NCI-H1436 treated with DMSO at 0.1 percent for 48 hours (cell line): ENCODE data around the gene DNAJC6.
"Not testable (repeated sequence)": the region's sequence is repeated elsewhere in the genome, so short reads cannot be mapped to it uniquely, and the experiment has no call there.

Experiments
- DNase-seq: peaks from one replicate; lab custom pipeline; 2025; lab: John Stamatoyannopoulos, UW

DNAJC6 gene

DNA sequence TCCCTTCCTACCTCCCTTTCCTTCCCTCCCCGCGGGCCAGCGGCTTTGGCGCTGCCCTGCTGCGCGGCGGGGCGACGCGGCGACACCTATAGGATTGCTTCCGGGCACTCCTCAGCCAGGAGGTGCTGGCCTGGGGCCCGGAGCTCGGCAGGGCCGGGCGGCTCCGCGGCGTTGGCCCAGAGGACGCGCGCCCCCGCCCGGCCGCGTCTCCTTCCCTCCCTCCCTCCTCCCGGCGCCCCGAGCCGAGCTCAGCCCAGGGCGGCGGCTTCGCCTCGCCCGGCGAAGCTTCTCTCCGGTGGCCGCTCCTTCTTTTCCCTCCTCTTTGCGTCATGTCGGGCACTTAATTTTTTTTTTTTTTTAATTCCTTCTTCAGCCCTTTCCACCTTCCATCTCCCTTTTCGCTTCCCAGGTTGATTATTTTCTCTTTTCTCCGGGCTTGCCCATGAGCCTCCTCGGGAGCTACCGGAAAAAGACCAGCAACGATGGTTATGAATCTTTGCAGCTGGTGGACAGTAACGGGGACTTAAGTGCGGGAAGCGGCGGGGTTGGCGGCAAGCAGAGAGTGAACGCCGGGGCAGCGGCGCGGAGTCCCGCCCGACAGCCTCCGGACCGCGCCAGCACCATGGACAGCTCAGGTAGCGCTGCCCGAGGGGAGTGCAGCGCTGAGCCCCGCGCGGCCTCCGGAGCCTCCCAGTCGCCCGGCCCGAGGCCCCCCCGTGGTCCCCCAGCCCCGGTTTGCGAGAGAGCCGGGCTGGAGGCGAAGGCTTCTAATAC lies at the start of gene DNAJC6:
Gene DNAJC6 (plus strand): TSS at position 240 of the 774 bp plus-strand sequence. CDS start 203 bp downstream, at position 443.
- peak; percentile 3 for DNase-seq

DNA sequence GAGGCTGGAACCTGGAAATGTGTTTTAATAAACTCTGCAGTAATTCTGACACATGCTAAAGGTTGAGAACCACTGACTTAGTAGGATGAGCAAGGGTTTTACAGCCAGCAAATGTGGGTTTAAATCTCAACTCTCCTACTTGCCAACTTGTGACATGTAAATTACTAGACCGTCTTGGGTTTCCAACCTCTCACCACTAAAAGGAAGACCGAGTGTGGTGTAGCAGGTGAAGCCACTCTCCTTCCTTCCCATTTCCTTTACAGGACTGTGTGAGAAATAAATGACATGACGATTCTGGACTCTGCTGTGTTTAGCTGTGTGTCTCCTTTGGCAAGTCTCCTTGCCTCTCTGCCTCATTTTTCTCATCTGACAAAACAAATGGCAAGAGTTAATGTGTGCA lies 49.5 kb upstream of the DNAJC6 start:
- no peak for DNase-seq

DNA sequence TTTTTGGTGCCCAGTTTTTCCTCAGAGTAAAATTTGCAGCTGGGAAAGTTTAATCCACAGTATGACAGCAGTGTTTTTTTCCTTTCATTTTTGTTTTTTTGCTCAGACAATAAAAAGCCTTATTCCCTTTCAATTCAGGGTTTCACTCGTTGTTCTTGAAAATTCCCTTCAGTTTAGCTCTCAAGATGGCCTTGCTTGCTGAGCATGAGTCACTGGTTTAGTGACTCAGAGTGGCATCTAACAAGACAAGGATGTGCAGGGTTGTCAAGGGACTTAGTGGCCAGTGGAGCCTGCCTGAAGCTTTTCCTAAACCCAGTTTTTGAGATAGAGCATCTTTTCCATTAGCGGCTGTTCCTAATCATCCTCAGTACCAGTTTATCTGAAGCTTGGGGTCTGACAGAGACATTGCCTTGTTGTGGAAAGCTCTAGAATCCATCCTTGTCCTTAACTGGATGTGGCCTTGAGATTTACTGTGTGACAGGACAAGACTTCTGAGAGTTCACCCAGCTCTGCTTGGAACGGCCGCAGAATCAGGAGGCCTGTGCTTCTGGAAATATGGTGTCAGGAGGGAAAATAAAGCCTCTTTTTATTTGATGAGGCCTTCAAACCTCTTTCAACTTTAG lies 48.4 kb upstream of the DNAJC6 start:
- DNase-seq, result no peak

DNA sequence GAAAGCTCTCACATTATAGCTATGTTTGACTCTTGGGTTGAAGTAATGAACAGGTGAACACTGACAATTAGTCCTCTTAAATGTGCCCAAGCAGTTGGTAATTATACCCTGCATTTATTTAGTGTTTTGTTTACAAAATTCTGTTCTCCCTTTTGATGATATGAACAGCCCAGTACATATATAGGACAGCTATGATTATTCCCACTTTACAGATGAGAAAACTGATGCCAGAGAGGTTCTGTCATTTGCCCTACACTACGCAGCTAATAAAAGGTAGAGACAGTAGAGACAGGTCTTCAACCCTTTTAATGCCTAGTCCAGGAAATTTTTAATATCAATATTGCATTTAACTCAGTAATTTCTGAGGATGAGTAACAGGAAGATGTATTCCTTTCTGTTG lies 46.1 kb upstream of the DNAJC6 start:
- DNase-seq, result no peak

DNA sequence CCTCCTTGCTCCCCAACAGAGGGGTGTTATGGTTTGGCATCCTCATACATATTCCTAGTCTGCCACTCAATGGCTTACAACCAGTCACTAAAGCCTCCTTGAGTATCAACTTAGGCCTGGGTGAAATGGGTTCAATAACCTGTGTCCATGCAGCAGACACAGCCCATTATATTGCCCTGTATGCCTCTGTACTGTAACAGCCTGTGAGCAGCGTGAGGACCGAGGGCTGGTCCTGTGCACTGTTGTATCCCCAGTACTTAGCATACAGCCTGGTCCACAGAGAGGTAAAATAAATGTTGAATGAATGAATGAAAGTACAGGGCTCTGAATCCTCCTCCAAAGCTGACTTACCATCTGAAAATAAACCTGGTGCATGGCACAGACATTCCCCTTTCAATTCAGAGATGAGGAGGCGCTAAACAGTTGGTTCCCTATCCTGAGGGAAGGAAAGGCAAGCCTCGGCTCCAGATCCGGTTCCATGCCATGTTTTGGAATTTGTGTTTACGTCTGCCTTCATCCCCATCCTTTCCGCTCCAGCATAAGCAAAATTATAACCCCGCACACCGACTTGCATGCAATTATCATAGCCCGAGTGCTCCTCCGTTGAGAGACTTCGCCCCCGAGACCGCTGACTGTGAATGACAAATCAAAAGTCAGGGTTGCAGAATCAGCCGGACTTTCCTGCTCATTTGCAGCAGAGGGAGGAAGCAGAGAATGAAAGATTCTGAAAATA lies 45.0 kb upstream of the DNAJC6 start:
- peak; percentile 8 for DNase-seq

DNA sequence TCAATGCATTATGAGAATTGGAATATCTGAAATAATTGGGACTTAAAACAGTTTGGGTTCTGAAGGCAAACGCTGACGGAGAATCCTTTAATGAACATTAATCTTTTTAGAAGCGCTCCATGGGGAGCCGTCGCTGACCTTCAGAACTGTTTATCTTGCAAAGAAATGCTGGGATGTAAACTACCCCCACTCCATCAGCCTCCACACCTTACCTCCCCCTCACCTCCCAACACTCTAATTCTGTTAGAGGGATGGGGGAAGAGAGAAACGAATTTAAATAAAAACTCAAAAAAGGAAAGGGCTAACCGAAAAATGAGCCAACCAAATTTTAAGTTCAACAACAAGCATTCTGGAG lies 44.1 kb upstream of the DNAJC6 start:
- no peak for DNase-seq

DNA sequence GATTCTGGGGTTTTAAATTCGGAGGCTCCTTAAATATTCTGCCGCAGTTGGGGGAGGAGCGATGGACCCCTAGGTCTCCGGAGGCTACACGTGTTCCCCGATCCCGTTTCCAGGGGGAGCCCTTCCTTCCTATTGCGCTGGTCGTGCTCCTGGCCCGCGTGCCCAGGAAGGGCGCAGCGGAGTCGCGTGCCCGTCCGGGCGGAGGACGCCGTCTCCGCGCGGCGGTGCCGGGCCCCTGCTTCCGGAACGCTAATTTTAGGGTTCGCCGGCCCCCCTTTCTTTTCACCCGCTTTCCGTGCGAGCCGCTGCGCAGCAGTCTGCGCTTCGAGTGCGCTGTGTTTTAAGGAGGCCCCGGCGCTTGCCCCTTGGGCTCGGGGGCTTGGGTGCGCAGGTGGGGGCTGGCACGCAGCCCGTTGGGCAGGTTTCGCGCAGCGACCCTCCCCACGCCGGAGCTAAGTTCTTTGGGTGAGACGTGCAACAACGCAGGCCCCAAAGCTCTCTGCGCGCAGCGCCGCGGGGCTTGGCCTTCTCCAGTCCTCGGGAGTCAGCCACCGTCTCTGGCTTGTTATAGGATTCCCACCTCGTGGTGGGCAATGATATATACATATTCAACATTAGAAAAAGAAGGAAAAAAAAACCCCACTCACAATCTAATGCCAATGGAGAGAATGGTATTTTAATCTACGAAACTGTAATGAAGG lies 43.5 kb upstream of the DNAJC6 start:
- no peak for DNase-seq

DNA sequence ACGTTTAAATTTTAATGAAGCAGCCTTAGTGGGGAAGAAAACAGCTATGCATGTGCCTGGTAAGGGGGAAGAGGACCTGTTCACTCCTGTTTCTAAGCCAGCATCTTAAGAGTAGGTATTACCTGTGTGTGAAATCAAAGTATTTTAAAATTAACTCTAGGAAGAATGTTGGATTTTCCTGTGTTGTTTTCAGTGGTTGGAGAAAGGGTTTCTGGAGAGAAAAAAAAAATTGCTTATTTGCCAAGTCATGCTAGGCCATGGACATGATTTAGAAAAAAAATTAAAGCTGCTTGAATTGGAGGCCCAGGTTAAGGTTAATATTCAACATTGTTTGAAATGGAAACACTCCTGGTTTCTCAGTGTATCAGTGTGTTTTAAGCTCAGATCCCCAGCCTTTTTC lies 42.9 kb upstream of the DNAJC6 start:
- no peak for DNase-seq

DNA sequence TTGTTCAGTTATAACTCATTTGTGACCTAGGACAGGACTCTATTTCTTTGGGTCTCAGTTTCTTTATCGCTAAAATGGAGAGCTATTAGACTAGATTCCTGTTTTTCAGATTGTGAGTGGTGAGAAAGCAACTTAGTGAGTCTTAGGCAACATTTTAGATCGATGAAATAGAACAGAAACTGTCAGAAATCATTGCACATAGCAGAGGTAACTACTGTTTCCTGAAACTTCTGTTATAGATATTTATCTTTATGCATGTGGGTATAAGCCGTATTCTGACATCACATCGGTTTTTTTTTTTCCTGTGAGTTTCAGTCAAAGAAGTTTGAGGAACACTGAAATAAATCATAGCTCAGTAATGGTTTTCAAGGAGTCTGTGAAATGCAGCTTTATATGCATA lies 42.1 kb upstream of the DNAJC6 start:
- no peak for DNase-seq

DNA sequence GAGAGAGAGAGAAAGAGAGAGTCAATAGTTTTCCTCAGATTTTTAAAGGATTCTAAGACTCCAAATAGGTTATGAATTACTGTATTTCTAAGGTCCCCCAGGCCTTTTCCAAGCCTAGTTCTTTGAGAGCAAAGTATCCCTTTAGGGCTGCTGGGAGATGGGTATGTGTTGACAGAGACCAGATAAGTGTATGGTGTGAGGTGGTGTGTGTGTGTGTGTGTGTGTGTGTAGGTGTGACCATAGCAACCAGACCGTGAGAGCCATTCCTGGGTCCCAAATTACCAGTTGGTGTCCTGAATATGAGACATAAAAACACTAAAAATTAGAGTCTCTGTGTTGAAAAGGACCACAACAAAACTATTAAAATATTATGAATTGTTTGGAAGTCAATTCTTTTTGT lies 41.7 kb upstream of the DNAJC6 start:
- DNase-seq, result no peak

DNA sequence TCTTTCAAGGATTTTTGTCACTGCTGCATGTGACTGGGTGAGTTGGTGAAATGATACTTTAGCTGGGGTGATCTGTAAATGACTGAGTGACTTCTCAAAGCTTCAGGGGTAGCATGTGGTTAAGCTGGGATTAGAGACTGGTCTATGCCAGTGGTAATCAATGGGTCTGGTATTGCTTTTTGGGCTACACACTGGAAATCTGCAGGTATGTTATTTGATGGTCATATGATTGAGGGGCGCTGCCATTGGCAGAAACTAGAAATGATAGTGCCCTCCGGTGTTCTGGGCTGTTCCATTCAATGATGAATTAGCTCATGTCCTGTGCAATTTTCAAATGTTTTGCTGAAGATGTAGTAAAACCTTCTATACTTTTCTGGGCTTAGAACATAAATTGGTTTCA lies 39.7 kb upstream of the DNAJC6 start:
- no peak for DNase-seq

DNA sequence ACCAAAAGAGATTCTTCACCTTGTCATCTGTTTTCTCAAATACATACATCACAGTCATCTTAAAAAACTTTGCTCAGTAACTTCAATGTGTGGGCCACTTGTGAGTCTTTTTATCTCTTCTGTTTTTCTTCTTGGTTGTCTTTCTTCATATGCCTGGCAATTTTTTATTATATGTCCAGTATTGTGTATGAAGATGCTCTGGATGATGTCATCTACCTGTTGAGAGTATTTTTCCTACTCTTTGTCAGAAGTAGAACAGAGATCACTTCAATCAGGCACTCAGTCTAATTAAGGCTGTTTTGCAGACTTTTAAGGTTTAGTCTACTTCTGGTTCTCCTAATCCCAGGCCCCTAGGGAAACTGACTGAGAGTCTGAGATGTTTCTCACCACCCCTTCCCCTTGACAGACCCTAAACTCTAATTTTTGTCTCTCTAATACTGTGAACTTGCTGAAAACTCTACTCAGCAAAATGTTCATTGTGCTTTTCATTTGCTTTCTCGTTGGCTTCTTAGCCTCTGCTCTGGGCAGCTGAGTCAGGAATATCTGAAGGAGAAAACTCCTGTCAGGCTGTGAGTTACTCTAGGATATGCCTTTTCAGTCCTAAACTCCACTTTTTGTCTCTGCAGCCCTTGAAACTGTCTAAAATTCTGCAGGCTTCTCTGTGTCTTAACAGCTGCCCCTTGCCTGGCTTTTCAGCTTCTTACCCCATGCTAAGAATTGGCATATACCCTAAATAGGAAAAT lies 33.0 kb upstream of the DNAJC6 start:
- DNase-seq, result no peak

DNA sequence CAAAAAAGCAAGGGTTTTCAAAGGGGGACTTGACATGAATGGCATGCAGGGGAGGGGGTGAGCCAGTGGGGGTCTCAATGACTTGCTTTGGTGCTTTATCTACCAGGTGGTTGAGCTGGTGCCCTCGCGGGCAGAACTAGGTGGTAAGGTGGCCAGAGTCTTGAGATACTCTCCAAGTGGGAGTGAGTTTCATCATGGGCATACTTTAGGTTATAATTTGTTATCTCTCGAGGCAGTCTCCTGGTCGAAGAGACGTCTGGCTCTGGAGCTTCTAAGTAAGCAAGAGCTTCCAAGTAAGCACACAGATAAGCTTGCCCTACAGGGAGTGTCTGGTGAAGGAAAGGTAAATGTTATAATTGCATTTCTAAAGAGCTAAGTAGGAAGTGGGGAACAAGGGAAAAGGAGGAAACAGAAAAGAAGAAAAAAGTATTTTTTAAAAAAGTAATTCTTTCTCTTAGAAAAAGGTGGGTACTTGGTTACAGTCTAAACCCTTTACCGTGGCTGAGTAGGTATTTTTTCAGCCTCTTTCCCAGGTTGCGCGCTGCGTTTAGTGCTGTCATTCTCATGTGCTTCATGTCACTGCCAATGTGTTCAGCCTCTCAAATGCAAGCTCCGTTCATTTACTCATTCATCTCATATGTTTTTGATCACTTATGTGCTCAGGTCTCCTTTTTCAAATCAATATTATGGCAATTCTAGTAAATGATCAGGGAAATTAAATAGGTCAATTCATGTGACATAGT lies 31.6 kb upstream of the DNAJC6 start:
- no peak for DNase-seq

DNA sequence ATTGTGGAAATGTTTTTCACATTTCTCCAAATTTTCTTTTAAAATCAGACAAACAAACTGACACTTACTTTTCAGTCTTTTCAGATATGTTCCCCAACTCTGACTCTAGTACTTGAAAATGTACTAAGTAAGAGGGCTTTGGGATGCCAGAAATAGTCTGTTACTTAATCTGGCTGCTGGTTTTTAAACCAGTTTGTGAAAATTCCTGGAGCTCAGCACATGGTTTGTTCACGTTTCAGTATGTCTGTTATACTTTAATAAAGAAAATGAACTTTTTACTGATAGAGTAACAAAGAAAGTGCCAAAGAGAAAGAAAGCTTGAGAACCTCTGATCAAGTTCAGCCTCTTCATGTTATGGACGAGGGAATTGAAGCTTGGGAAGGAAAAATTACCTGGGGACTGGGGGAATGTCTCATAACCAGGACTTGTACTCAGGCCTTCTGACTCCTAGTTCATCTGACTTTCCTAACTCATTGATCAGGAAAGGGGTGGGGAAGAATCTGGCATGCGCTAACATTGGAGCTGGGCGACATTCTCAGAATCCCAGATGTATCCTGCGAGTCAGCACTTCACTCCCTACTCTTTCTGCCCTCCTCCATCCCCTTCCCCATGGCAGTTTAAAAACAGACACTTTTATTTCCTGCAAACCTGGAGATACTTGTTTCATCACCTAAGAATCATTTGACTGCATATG lies 30.8 kb upstream of the DNAJC6 start:
- no peak for DNase-seq

DNA sequence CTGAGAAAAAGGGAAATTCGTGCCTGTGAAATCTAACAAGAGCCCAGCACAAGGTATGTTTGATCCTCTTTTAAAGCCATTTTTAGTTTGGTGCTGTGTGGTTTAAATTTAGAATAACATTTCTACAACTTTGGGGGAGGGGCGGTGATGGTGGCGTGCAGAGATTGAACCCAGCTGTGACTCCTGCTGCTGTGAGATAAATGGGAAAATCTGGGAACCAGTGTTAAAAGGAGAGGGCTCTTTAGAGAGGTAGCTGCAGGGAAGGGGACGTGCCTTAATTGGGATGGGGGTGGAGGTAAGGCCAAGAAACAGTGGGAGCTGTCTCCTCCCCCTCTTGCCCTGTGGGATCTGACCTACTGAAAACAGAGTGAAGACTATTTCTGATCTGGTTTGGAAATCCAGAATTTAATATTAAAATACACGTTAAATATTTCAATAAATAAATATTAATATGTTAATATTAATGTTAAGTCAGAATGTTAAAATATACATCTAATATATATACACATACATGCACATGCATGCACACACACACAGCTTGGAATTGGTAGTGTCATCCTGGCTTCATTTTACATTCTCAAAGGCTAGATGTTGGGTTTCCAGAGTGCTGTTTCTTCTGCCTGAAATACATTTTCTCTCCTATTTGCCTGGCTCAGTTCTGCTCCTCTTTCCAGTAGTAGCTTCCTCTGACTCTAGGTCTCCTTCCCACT lies 30.1 kb upstream of the DNAJC6 start:
- DNase-seq, result no peak

DNA sequence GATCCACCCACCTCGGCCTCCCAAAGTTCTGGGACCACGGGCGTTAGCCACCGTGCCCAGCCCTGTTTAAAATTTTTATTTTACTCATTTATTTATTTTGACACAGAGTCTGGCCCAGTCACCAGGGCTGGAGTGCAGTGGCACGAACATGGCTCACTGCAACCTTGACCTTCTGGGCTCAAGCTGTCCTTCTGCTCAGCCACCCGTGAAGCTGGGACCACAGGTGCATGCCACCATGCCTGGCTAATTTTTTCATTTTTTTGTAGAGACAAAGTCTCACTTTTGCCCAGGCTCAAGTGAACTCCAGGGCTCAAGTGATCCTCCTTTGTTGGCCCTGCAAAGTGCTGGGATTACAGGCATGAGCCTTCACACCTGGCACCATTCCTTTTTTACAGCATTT lies 27.5 kb upstream of the DNAJC6 start:
- no peak for DNase-seq

DNA sequence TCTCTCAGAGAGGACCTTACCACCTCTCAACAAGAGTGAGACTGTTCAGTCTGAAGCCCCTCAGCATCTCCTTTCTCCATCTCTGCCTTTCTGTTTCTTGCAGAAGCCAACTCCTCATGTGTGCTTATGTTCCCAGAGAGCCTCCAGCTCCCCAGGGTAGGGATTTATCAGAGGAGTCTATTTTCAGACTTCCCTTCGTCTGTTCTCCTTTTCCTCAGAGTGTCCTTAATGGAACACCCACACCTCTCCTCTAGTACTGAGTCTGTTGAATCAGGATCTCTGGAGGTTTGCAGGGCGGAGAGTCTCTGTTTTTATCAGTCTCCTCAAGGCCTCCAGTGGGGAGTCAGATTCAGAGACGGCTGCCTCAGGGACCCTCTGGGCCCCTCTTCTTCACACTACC lies 25.1 kb upstream of the DNAJC6 start:
- DNase-seq, result no peak

DNA sequence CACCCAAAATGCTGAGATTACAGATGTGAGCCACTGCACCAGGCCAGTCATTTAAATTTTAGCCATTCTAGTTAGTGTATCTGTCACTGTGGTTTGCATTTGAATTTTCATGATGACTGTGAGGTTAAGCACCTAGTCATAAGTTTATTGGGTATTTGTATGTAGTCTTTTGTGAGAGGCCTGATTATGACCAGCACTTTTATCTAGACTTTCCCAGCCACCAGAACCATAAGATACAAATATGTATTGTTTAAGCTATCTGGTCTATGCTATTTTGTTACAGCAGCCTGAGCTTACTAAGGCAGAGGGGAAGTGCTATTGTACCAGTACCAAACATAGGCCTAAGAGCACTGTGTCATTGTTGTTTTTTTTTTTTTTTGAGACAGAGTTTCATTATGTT lies 19.9 kb upstream of the DNAJC6 start:
- no peak for DNase-seq

DNA sequence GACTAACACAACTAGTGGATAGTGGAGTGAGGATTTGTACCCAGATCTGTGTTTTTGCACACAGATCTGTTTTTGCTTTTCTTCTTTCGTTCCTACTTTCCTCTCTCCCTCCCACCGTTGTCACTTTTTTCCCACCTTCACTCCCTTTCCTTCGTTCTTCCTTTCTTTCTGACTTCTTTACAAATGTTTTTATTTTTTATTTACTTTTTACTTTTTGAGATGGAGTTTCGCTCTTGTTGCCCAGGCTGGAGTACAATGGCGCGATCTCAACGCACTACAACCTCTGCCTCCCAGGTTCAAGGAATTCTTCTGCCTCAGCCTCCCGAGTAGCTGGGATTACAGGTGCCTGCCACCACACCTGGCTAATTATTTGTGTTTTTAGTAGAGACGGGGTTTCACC lies 17.5 kb upstream of the DNAJC6 start:
- not testable (repeated sequence) for DNase-seq
